ENCODE results near the gene MBIP.

DNA sequence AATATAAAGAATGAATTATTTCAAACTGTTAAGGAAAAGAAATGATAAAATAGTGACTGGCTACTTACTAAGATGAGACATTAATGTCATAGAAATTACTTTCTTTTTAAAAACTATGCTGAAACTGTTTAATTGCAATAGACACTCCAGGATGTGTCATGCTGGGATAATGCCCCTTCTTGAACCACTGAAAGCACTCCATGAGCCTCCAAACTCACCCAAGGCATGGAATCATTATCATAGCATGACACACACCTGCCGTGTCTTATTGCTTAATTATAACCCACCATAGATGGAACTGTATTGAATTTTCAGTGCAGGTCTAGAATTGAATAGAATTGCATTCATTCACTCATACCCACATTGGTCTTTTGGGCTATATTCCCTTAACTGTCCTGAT lies 4.3 kb downstream of the MBIP start:
- TF ChIP-seq, protein P1, sequence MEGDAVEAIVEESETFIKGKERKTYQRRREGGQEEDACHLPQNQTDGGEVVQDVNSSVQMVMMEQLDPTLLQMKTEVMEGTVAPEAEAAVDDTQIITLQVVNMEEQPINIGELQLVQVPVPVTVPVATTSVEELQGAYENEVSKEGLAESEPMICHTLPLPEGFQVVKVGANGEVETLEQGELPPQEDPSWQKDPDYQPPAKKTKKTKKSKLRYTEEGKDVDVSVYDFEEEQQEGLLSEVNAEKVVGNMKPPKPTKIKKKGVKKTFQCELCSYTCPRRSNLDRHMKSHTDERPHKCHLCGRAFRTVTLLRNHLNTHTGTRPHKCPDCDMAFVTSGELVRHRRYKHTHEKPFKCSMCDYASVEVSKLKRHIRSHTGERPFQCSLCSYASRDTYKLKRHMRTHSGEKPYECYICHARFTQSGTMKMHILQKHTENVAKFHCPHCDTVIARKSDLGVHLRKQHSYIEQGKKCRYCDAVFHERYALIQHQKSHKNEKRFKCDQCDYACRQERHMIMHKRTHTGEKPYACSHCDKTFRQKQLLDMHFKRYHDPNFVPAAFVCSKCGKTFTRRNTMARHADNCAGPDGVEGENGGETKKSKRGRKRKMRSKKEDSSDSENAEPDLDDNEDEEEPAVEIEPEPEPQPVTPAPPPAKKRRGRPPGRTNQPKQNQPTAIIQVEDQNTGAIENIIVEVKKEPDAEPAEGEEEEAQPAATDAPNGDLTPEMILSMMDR (IDR thresholded peaks at IDR 0.05): no peak
- TF ChIP-seq SIN3A (IDR thresholded peaks at IDR 0.05; ENCODE audit: borderline replicate concordance, insufficient read depth, low read depth, low read length): no peak
- TF ChIP-seq, protein P2, sequence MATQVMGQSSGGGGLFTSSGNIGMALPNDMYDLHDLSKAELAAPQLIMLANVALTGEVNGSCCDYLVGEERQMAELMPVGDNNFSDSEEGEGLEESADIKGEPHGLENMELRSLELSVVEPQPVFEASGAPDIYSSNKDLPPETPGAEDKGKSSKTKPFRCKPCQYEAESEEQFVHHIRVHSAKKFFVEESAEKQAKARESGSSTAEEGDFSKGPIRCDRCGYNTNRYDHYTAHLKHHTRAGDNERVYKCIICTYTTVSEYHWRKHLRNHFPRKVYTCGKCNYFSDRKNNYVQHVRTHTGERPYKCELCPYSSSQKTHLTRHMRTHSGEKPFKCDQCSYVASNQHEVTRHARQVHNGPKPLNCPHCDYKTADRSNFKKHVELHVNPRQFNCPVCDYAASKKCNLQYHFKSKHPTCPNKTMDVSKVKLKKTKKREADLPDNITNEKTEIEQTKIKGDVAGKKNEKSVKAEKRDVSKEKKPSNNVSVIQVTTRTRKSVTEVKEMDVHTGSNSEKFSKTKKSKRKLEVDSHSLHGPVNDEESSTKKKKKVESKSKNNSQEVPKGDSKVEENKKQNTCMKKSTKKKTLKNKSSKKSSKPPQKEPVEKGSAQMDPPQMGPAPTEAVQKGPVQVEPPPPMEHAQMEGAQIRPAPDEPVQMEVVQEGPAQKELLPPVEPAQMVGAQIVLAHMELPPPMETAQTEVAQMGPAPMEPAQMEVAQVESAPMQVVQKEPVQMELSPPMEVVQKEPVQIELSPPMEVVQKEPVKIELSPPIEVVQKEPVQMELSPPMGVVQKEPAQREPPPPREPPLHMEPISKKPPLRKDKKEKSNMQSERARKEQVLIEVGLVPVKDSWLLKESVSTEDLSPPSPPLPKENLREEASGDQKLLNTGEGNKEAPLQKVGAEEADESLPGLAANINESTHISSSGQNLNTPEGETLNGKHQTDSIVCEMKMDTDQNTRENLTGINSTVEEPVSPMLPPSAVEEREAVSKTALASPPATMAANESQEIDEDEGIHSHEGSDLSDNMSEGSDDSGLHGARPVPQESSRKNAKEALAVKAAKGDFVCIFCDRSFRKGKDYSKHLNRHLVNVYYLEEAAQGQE (IDR thresholded peaks at IDR 0.05; ENCODE audit: insufficient read depth in 1 of 2, low read depth in 2 of 2, low read length in 1 of 2): no peak
